GM21390 (cell line): ENCODE measurements around the gene RAPGEF6.

Experiments used
- ATAC-seq: cut with Tn5 transposase; IDR thresholded peaks from one replicate; pipeline ENCODE4 v1.9.1; 2021; ENCODE audit not compliant: unreplicated experiment

The RAPGEF6 gene

DNA sequence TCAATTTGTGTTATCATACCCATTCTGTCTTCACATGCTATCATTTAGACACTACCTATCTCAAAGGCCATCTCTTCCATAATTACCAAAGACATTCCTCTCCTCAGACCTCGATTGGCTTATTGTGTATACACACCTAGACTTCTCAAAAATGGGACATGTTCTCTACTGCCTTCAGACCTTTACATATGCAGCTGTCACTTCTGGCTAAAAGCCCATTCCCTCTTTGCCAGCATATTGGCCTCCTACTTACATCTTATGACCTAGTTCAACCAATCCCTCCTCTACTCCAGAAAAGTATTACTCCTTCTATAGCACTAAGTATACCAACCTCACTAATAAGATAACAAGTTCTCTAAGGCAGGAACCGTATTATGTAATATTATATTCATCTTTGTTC, 84.4 kb downstream of the RAPGEF6 start:
- no peak for ATAC-seq

DNA sequence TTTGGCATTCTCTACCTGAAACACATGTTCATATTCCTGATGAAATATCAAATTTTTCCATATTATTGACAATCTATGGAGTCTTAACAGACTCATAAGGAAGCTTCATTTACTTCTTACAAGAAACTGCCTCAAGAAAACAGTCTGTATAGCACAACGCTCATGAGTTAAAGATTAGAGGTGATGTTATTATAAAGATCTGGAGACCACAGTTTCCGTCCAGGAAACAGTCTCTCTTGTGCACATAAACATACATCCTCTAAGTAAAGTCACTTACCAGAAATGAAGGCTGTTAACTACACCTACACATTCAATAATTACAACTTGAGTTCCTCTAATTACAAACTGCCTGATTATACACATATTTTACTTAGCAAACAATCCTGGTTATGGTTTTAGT, 86.9 kb downstream of the RAPGEF6 start:
- no peak for ATAC-seq

DNA sequence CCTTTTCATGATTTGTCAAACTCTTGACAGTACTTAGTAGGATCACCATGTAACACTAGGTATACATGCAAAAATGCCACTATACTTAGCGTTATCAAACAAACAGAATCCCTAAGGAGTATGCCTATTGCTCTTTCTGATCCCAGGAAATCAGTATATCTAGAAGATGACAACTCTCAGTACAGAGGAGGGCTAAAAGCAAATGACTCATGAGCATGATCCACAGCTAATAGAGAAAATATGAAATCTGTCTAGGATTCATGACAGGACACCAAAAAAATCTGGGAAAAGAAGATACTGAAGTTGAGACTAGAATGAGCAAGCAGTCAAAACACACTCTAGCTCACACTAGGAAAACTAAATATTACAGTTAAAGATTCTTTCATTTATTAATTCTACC, 89.2 kb downstream of the RAPGEF6 start:
- no peak for ATAC-seq

DNA sequence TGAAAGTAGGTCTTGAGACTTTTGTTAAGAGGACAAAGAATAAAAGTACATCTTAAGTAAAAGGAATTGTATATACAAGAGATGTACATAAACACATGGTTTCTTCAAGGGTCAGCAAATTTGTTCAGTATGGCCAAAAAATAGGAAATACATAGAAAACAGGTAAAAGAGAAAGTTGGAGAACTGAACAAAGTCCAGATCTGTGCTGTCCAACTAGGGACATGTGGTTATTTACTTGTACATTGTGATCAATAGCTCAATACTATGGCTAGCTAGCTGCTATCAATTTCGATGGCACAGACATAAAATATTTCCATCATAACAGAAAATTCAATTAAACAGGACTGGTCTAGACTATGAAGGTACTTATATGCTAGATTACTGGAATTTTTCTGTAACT, 92.3 kb downstream of the RAPGEF6 start:
- ATAC-seq = no peak

DNA sequence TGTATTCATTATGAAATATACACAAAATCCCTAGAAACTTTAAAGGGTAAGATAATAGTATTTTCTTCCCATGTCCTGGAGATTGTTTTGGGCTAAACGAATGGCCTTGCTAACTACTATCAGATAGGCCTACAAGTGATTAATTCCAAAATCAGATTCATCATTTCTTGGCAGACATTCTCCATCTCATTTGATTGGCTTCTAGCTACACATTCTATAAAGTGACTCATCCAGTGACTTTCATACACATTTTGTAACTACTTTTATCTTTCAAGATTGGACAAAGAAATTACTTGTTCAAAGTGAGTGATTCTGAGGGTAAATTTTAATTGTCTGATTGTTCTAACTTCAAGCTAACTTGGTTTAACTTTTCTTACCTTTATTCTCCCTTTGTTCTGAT, 93.3 kb downstream of the RAPGEF6 start:
- no peak for ATAC-seq

DNA sequence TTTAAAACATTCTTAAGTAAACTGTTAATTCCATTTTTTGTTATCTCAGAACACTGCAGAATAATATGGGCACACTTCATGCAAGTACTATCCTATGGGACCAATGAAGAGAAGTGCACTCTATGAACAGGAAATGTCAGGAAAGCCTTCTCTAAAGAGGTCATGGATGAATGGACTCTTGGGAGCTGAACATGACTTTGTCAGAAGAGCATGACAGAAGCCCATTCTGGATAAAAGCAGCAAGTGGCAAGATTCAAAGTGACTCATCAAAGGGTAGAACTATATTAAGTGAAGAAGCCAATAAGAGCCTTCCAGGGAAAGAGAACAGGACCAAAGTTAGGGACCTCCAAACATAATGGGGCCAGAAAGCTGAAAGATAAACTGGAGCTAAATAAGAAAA, 94.0 kb downstream of the RAPGEF6 start:
- no peak for ATAC-seq

DNA sequence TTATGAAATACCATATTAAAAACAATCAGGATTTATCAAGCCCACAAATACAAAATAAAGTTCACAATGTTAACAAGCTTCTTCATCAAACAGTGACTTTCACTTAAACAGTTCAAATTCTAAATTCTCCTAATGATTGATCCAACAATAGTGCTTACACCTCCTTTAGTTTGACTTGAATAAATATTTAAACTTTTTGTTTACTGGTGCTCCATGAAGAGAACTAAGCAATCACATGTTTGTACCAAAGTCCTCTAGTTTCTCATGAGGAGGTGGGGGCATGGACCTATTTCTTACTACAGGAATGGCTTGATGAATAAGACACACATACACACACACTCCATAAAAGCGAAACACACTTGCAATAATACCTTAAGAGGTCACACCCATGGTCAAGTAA, 95.8 kb downstream of the RAPGEF6 start:
- no peak for ATAC-seq

DNA sequence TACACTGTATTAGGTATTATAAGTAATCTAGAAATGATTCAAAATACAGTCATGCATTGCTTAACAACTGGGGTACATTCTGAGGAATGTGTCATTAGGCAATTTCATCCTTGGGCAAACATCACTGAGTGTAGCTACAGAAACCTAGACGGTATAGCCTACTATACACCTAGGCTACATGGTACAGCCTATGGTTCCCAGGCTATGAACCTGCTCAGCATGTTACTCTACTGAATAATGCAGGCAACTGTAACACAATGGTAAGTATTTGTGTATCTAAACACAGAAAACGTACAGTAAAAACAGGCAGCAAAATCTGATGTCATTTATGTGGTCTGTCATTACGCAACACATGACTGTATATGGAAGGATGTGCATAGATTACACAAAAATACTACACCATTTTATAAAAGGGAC, 96.8 kb downstream of the RAPGEF6 start:
- ATAC-seq = no peak

DNA sequence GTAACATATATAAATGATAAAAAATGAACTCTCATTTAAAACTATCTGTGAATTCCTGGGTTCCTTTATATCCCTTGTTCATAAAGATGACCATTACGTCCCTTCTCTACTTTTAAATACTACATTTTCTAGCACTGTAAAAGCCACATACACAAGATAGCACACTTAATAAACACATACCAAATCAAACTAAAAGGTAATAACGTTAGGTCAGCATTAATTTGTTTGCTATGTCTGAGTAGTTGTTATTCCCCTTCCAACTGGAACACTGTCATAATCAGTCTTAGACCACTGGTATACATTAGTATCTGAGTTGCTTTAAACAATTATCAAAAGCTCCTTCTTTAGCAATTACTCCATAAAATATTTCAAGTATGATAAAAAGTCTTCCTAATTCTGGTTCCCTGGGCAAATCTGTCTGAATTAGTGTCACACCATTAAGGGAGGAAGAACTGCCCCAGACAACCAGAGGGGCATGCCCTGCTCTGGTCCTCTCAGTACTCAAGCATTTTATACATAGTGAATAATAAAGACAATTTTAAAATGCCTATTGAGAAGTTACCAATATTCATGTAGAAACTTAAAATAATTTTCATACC, 98.1 kb downstream of the RAPGEF6 start:
- peak; percentile 9 for ATAC-seq

DNA sequence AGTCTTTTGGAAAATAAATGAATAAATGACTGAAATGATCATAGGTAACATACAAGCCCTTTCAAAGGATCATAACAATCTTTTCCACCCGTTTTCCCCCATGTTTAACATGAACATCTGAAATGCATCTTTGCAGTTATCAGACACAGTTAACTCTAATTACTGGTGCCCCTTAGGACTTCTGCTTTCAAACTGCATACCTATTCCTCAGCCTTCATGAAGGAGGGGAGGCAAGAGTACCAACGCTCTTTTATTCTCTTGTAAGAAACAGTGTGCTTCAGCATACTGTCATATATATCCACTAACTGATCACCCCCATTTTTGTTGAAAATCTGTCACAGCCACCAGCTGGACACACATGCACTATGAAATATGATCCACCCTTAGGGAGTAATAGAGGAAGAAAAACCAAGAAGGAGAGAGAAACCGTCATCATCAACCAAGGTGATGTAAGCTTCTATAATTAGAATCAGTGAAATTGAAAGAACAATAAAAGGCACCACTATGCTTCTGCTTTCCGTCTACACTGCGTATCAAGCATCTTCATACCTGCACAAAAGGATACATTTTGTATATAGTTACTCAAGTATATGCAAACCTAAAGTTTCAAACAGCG, 98.7 kb downstream of the RAPGEF6 start:
- ATAC-seq = peak; percentile 93

DNA sequence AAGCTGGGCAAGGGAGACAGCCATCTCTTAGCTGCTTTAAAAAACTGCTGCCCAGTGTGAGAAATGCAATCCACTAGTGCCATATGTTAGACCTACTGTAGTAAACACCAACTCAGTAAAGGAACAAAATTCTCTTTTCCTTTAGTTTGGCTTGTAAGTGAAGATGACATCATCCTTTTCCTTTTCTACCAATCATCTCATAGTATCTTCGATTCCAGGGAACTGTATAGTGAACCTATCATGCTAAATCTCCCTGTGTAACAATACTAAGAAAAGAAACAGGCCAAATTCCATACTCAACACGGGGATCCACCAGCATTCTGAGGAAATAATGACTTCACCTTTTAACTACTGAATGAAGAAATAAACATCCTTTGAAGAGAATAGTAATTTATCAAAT, 100.1 kb downstream of the RAPGEF6 start:
- ATAC-seq = no peak

DNA sequence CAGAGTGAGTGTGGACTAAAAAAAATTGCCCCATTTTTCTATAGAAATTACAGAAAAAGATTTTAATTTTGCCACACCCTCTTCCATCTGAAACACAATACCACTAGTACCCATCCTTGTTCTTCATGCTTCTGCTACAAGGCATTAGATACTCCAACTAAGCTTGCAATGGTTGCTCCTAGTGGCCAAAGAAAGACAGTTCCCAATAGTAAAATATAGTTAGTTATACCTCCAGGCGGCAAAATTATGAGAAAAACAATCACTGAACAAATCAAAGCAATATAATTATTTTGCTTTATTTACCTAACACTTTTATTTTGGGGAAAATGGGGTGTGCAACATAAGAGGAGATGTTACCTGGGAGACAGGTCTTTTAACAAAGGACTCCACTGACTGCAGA, 101.2 kb downstream of the RAPGEF6 start:
- no peak for ATAC-seq

DNA sequence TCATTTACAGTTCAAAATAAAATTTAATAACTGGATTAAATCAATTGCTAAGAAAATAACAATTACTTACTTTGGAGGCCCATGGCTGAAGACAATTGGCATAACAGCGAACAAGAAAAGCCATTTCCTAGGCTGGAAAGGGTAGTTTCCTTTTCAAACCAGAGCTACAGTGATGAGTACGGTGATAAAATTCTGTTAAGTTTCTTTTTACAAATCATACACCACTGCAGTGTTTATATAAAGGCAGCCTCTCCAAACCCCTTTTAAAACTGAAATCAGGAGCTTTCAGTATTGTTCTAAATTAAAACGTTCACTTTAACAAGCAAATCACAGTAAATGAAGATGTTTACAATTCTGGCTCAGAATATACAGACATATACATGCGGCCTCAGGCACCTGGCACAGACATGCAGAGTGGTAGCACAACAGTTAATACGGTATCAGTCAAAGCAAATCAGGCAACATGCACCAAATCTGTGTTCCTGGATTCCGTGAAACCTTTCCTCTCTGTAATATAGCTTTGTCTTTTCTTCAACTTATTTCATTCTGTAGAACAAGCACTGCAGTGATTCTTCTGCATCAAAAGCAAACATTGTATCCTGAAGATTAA, 102.9 kb downstream of the RAPGEF6 start:
- no peak for ATAC-seq

DNA sequence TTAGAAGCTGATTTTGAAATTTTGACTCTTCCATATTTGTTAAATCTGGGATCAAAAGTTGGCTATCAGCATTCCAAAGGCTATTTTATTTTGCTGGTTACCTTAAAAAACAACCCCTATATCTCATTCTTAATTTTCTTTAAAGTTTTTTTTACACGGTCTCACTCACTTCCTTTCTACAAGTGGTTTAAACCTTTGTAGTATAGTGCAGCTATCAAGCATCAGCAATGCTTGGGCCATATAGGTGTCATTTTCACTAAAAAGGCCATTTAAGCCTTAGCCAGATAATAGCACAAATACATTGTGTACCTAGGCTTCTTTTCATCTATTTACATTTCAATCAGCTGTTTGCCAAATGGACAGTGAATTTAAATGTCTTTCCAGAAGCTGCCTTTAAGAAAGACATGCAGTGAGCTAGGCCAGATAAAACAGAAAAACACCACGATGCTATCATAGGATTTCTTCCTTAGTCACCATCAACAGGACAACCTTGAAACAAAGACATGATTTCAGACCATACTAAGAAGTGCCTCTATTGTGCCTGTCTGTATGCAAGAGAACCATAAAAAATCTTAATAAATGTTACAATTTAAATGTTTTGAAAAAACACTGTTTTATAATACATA, 104.2 kb downstream of the RAPGEF6 start:
- no peak for ATAC-seq

DNA sequence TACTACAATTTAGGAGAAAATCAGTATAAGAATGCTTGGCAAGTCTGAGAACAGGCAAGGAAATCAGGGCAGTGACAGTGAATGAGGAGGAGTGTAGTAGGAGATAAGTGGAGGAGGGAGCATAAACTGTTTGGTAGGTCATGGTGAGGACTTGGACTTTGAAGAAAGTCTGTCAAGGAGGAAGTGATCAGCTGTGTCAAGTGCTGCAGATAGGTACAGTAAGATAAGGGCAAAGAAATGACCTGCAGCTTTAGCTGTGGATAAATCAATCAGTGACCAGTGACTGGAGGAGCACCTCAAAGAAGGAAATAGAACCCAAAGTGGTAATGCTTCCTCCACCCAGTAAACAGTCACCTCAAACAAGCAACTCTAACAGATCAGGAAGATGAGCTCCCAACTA, 106.3 kb downstream of the RAPGEF6 start:
- ATAC-seq = no peak

DNA sequence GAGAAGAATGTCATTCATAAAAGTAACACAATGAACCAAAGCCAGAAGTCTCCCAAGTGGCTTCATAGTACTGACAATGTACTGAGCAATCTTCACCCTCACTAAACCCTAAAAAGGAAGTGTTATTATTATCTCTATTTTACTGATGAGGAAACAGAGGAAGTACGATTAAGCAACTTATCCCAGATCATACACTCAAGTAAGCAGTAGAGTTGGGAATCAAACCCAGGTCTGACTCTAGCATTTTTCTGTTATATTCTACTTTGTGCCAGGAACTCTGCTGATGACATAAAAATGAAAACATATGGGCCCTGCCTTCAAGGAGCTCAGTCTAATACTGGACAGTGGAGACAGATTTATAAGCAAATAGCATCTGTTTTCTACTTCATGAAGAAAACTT, 109.2 kb downstream of the RAPGEF6 start:
- no peak for ATAC-seq

DNA sequence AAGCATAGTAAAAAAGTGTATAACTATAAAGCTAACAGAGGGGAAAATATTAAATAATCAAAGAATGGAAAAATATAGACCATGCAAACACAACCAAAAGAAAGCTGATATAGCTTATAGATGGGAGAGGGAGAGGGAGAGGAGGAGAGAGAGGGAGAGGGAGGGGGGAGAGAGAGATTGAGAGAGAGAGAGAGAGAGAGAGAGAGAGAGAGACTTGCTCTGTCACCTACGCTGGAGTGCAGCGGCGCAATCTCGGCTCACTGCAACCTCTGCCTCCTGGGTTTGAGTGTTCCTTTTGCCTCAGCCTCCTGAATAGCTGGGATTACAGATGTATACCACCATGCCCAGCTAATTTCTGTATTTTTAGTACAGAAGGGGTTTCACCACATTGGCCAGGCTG, 110.6 kb downstream of the RAPGEF6 start:
- ATAC-seq = no peak

DNA sequence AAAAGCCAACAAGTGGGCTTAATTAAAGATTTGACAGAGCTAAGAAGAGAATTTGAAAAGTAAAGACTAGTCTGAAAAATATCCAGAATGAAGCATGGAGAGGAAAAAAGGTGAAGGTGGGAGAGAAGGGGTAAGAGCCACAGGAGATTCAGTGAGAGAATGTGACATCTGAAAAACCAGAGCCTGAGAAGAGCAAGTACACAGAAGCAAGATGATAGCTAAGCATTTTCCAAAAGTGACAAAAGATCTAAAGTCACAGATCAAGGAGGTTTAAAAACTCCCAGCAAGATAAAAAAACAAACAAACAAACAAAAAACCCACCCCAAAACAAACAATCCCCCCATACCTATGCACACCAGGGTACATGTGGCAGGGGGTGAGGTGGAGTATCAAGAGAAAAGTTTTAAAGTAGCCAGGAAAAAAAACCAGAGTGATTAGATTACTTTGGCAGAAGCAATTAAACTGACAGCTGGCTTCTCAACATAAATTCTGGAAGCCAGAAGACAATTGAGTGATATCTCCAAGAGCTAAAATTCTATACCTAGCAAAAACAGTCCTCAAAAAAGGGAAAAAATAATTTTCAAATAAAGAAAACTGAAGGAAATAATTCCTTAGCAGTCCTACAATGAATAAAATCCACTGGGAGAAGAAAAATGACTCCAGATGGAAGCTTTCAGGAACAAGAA, 111.4 kb downstream of the RAPGEF6 start:
- ATAC-seq = no peak

DNA sequence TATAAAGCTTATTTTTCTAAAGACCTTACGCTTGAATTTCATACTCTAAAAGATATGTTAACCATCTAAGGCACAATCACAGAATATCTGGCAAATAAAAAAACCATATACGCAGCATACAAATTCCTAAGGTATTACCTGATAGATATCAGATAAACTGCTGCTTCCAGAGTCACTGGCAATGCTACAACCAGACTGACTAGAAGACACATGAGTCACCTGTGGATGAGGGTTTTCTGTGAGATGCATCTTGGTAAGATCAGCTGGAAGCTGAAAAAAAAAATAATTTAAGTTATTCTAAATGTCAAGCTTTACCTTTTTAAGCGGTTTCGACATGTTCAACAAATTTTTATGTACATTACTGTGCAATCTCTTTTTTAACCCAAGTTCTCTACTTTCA, 113.8 kb downstream of the RAPGEF6 start:
- no peak for ATAC-seq

DNA sequence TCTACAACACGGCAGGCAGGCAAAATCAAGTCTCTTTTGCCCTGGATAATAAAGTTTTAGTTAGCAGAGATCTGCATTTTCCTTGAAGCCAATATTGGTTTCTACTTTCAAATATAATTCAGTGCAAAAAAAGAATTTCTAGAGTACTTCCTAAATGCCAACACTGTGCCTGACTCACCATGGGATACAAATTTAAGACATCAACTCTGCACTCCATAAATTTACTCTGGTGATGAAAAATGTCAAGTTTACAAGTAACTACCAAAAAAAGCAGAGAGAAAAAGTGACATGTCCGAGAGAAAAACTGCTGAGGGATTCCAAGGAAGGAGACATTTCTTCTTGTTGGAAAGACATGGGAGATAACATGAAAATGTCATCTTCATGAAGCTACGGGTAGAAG, 119.7 kb downstream of the RAPGEF6 start:
- no peak for ATAC-seq

DNA sequence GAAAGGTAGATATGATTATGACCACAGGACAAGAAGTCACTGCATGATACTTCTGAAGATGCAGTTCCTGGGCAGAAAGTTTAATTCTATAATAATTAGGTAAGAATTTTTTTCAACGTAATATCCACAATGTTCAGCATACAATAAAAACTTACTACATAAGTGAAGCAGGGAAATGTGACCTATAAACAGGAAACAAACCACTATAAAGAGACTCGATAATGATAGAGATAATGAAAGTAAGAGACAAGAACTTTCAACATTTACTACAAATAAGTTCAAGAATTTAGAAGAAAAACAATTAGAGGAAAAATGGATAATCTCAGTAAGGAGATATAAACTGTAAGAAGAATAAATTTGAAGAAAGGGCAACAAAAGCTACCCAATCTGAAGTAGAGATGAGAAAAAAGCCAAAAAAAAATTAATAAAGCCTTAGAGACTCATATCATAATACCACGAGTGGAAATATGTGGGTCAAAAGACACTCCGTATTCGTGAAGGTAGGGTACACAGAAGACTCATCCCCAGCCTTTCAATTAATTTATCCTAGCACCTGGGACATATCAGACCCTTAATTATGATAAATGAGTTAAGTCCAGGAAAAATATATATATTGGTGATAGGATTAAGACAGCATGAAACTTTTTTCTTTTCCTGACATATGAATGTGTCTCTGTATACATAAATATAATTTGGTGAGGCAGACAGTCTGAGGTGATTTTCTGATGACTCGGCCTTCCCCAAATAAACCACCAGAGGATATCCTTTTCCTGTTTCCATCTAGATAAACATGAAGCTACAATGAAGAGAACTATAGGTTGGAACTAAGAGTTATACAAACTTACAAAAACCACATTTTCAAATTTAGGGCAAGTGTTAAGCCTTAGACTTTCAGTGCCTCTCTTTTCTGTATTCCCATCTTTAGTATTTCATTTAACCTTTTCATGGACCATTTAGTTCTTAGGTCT, 120.4 kb downstream of the RAPGEF6 start:
- no peak for ATAC-seq
